GM23338 (cell line): ENCODE results near the gene TASP1.

Source experiments
- CREB1 ChIP-seq: fragments of 250-450 bp; sonication (Bioruptor Pico); IDR thresholded peaks from 2 replicates; pipeline ENCODE4 v1.5.0; 2020; ENCODE audit warnings: low read depth, mild to moderate bottlenecking, moderate library complexity
- CTCF ChIP-seq, 2 experiments: fragments of 200-600 bp in 1 of 2; sonication (generic) in 1 of 2; conservative IDR thresholded peaks; 2 replicates each; pipeline versions ENCODE4 v1.5.1 to v1.6.1; 2016 to 2017; ENCODE audit warnings: antibody characterized with exemption in 2 of 2, low read depth in 2 of 2, mild to moderate bottlenecking in 2 of 2, moderate library complexity in 1 of 2
- ETS1 ChIP-seq: IDR thresholded peaks from 2 replicates; pipeline ENCODE4 v1.6.1; 2016; ENCODE audit warnings: antibody characterized with exemption
- EZH2 ChIP-seq: fragments of 200-600 bp; sonication (generic); IDR thresholded peaks from one replicate; pipeline ENCODE4 v1.8.0; 2017; ENCODE audit warnings: antibody characterized with exemption, mild to moderate bottlenecking, low read depth; ENCODE audit not compliant: unreplicated experiment
- EZH2phosphoT487 ChIP-seq: fragments of 200-600 bp; sonication (generic); IDR thresholded peaks from one replicate; pipeline ENCODE4 v1.8.1; 2018; ENCODE audit warnings: antibody characterized with exemption; ENCODE audit not compliant: unreplicated experiment
- JUNB ChIP-seq: IDR thresholded peaks from one replicate; pipeline ENCODE4 v1.6.1; 2016; ENCODE audit warnings: antibody characterized with exemption; ENCODE audit not compliant: unreplicated experiment
- NANOG ChIP-seq: IDR thresholded peaks from 2 replicates; pipeline ENCODE4 v1.6.1; 2016; ENCODE audit warnings: antibody characterized with exemption, borderline replicate concordance
- POLR2AphosphoS5 ChIP-seq: IDR thresholded peaks from 2 replicates; pipeline ENCODE4 v1.6.1; 2016; ENCODE audit warnings: antibody characterized with exemption, low read depth
- REST ChIP-seq: IDR thresholded peaks from one replicate; pipeline ENCODE4 v1.6.1; 2018; ENCODE audit warnings: antibody characterized with exemption; ENCODE audit not compliant: unreplicated experiment
- STAT1 ChIP-seq: IDR thresholded peaks from one replicate; pipeline ENCODE4 v1.6.1; 2016; ENCODE audit warnings: antibody characterized with exemption; ENCODE audit not compliant: unreplicated experiment
- ZNF114 ChIP-seq: fragments of 250-450 bp; sonication (Bioruptor Pico); IDR thresholded peaks from 2 replicates; pipeline ENCODE4 v1.5.0; 2020; ENCODE audit warnings: mild to moderate bottlenecking, moderate library complexity
- ZNF331 ChIP-seq: fragments of 250-450 bp; sonication (Bioruptor Pico); IDR thresholded peaks from 2 replicates; pipeline ENCODE4 v1.5.0; 2020; ENCODE audit warnings: low read depth, mild to moderate bottlenecking, moderate library complexity
- ZNF462 ChIP-seq: fragments of 250-450 bp; sonication (Bioruptor Pico); IDR thresholded peaks from 2 replicates; pipeline ENCODE4 v1.5.0; 2020; ENCODE audit warnings: mild to moderate bottlenecking, moderate library complexity

GRCh38 chr20:13648291-13649228 is 9.8 kb upstream of the TASP1 start:
- TF ChIP-seq EZH2 (no peak), CTCF (conservative IDR thresholded peaks at IDR 0.05; ENCODE audit: low read depth in 2 of 2) (no peak), POLR2AphosphoS5 (no peak), REST (no peak), CREB1 (CRISPR knock-in tag) (no peak), ZNF462 (no peak), EZH2phosphoT487 (no peak), STAT1 (no peak), JUNB (no peak), ZNF114 (CRISPR knock-in tag) (no peak), ETS1 (no peak), ZNF331 (no peak), NANOG (no peak)
